A549 (cell line): Measurements from ENCODE around the gene RPLP2. TPM values are rescaled to one million over a fixed set of nuclear protein-coding genes. Genes with fewer than 3 reads are reported as not detected.
A peak's percentile ranks its signal among the peaks of the same experiment; 100 is the strongest.

Experiments used
- ATAC-seq, 2 experiments: fragments of 200-7000 bp in 1 of 2; fragments of >200 bp in 1 of 2; cut with Nextera tagmentation in 1 of 2; cut with Tn5 transposase in 1 of 2; 3 replicates each; pipeline versions ENCODE4 v1.8.0 to v1.9.1; 2018 to 2020; ENCODE audit warnings: mild to moderate bottlenecking in 1 of 2, moderate library complexity in 1 of 2
- CTCF ChIA-PET: fragments of 300-600 bp; sonication (Branson Sonifier 250); formaldehyde crosslinking; extraction: SDS; loops from one replicate; lab custom pipeline; 2021; ENCODE audit warnings: antibody characterized with exemption, inconsistent platforms; lab: Yijun Ruan, JAX
- POLR2A ChIA-PET: fragments of 350-600 bp; formaldehyde crosslinking; extraction: SDS; loops from one replicate; lab custom pipeline; 2021; ENCODE audit warnings: antibody characterized with exemption, inconsistent platforms; lab: Yijun Ruan, JAX
- DNase-seq, 2 experiments: peaks; one replicate each; pipeline versions ENCODE4 v3.0.0 to v3.0.0-alpha.2; 2011 to 2016; ENCODE audit warnings: low read depth in 1 of 2, low spot score in 1 of 2
- FAIRE-seq: peaks from 2 replicates; lab custom pipeline; 2011; peaks lifted over from hg19 to GRCh38; lab: Jason Lieb, UNC
- H3K27ac ChIP-seq, 2 experiments: fragments of >200 bp; sonication (Bioruptor Twin); formaldehyde crosslinking; 3 replicates each; pipeline ENCODE4 v1.5.1; 2016 to 2017
- H3K4me1 ChIP-seq: fragments of >200 bp; sonication (Bioruptor Twin); formaldehyde crosslinking; 3 replicates; pipeline ENCODE4 v1.6.1; 2016
- H3K4me2 ChIP-seq: fragments of >200 bp; sonication (Bioruptor Twin); formaldehyde crosslinking; 3 replicates; pipeline ENCODE4 v1.6.1; 2016
- H3K4me3 ChIP-seq: fragments of >200 bp; sonication (Bioruptor Twin); formaldehyde crosslinking; 3 replicates; pipeline ENCODE4 v1.5.1; 2016
- H3K9me3 ChIP-seq: fragments of >200 bp; sonication (Bioruptor Twin); formaldehyde crosslinking; 3 replicates; pipeline ENCODE4 v1.6.1; 2016
- BHLHE40 ChIP-seq: IDR thresholded peaks from 2 replicates; pipeline ENCODE4 v1.6.1; 2012; ENCODE audit warnings: low read depth, low read length, inconsistent platforms
- CHD4 ChIP-seq: fragments of 200-600 bp; sonication (generic); IDR thresholded peaks from 2 replicates; pipeline ENCODE4 v1.6.1; 2016; ENCODE audit warnings: antibody characterized with exemption, mild to moderate bottlenecking, borderline replicate concordance
- EHF ChIP-seq: fragments of 250-450 bp; sonication (Bioruptor Pico); IDR thresholded peaks from 2 replicates; pipeline ENCODE4 v1.5.0; 2020; ENCODE audit warnings: mild to moderate bottlenecking
- EHMT2 ChIP-seq: fragments of 200-600 bp; sonication (generic); IDR thresholded peaks from 2 replicates; pipeline ENCODE4 v1.6.1; 2016; ENCODE audit warnings: antibody characterized with exemption, low read depth, mild to moderate bottlenecking, moderate library complexity
- EP300 ChIP-seq, 2 experiments: fragments of >200 bp; sonication (Bioruptor Twin); formaldehyde crosslinking; IDR thresholded peaks; 2 replicates in 1 of 2; 3 replicates in 1 of 2; pipeline ENCODE4 v1.6.1; 2016 to 2017
- FOSB ChIP-seq: fragments of 250-450 bp; sonication (Bioruptor Pico); IDR thresholded peaks from 2 replicates; pipeline ENCODE4 v1.5.0; 2020; ENCODE audit warnings: mild to moderate bottlenecking, moderate library complexity
- GATA3 ChIP-seq: IDR thresholded peaks from 2 replicates; pipeline ENCODE4 v1.6.1; 2012; ENCODE audit warnings: borderline replicate concordance
- HEYL ChIP-seq: fragments of 250-450 bp; sonication (Bioruptor Pico); IDR thresholded peaks from 2 replicates; pipeline ENCODE4 v1.8.0; 2021; ENCODE audit warnings: mild to moderate bottlenecking, moderate library complexity
- JUN ChIP-seq, 2 experiments: fragments of >200 bp; sonication (Bioruptor Twin); formaldehyde crosslinking; IDR thresholded peaks; 2 replicates in 1 of 2; 3 replicates in 1 of 2; pipeline ENCODE4 v1.6.1; 2016 to 2017
- JUNB ChIP-seq: fragments of >200 bp; sonication (Bioruptor Twin); formaldehyde crosslinking; IDR thresholded peaks from 2 replicates; pipeline ENCODE4 v1.6.1; 2016
- KDM5A ChIP-seq: fragments of 200-600 bp; sonication (generic); IDR thresholded peaks from 2 replicates; pipeline ENCODE4 v1.6.1; 2016; ENCODE audit warnings: antibody characterized with exemption, mild to moderate bottlenecking
- MYC ChIP-seq: IDR thresholded peaks from 2 replicates; pipeline ENCODE4 v1.6.1; 2012; ENCODE audit warnings: mild to moderate bottlenecking, inconsistent platforms, low read length, improper control_type of control experiment, borderline replicate concordance
- NFE2L2 ChIP-seq: fragments of 150-350 bp; conservative IDR thresholded peaks from 2 replicates; pipeline ENCODE4 v1.6.1; 2014; ENCODE audit warnings: low read length
- NPAS2 ChIP-seq: fragments of 250-450 bp; sonication (Bioruptor Pico); IDR thresholded peaks from 2 replicates; pipeline ENCODE4 v1.8.0; 2022; ENCODE audit warnings: mild to moderate bottlenecking, moderate library complexity, borderline replicate concordance
- POLR2A ChIP-seq: IDR thresholded peaks from 2 replicates; pipeline ENCODE4 v1.6.1; 2012; ENCODE audit warnings: mild to moderate bottlenecking, low read length
- POLR2AphosphoS2 ChIP-seq: conservative IDR thresholded peaks from 2 replicates; pipeline ENCODE4 v1.6.1; 2012; ENCODE audit warnings: low read length, improper control_type of control experiment, inconsistent platforms
- RARB ChIP-seq: fragments of 250-450 bp; sonication (Bioruptor Pico); IDR thresholded peaks from 2 replicates; pipeline ENCODE4 v1.8.0; 2021; ENCODE audit warnings: mild to moderate bottlenecking, moderate library complexity
- SMC3 ChIP-seq: fragments of >200 bp; sonication (Bioruptor Twin); formaldehyde crosslinking; IDR thresholded peaks from 3 replicates; pipeline ENCODE4 v1.6.1; 2018; ENCODE audit warnings: inconsistent platforms
- TFCP2L1 ChIP-seq: fragments of 250-450 bp; sonication (Bioruptor Pico); IDR thresholded peaks from 2 replicates; pipeline ENCODE4 v1.5.0; 2021; ENCODE audit warnings: mild to moderate bottlenecking
- TP53 ChIP-seq: fragments of 250-450 bp; sonication (Bioruptor Pico); IDR thresholded peaks from 2 replicates; pipeline ENCODE4 v1.5.0; 2021; ENCODE audit warnings: mild to moderate bottlenecking, moderate library complexity
- ZC3H11A ChIP-seq: fragments of 450-650 bp; IDR thresholded peaks from 2 replicates; pipeline ENCODE4 v1.6.1; 2014; ENCODE audit warnings: antibody characterized with exemption, mild to moderate bottlenecking
- WGBS: methylation state at CpG from one replicate; pipeline ENCODE4 v1.1.6; 2017; ENCODE audit errors: missing lambda C conversion rate; 5-methylcytosine and 5-hydroxymethylcytosine counted together
- polyA plus RNA-seq, 4 experiments: library from polyadenylated mRNA; depleted of rRNA in 3 of 4; stranded (reverse); fragments of >200 nt; fragmentation: RNase III in 1 of 4; extraction: RNeasy Plus Mini Kit Qiagen cat#74134 plus additional on column Dnase treatment in 1 of 4; gene quantifications; 2 replicates in 3 of 4; 3 replicates in 1 of 4; pipeline ENCODE4 v1.2.3, GENCODE V29; 2011 to 2017
- TF ChIP-seq, protein P1 (sequence below): IDR thresholded peaks from 2 replicates; pipeline ENCODE4 v1.6.1; 2012; ENCODE audit warnings: low read depth, borderline replicate concordance
- TF ChIP-seq, protein P2 (sequence below): fragments of 250-450 bp; sonication (Bioruptor Pico); IDR thresholded peaks from 2 replicates; pipeline ENCODE4 v1.5.0; 2020; ENCODE audit warnings: low read depth, mild to moderate bottlenecking, moderate library complexity
- TF ChIP-seq, protein P3 (sequence below): fragments of 200-600 bp; sonication (generic); IDR thresholded peaks from 2 replicates; pipeline ENCODE4 v1.6.1; 2016; ENCODE audit warnings: antibody characterized with exemption, mild to moderate bottlenecking, moderate library complexity

Gene RPLP2
- polyA plus RNA-seq, 2 of the 4 experiments (the other 2 are of a cell fraction) = 1,493 to 2,508 TPM

DNA sequence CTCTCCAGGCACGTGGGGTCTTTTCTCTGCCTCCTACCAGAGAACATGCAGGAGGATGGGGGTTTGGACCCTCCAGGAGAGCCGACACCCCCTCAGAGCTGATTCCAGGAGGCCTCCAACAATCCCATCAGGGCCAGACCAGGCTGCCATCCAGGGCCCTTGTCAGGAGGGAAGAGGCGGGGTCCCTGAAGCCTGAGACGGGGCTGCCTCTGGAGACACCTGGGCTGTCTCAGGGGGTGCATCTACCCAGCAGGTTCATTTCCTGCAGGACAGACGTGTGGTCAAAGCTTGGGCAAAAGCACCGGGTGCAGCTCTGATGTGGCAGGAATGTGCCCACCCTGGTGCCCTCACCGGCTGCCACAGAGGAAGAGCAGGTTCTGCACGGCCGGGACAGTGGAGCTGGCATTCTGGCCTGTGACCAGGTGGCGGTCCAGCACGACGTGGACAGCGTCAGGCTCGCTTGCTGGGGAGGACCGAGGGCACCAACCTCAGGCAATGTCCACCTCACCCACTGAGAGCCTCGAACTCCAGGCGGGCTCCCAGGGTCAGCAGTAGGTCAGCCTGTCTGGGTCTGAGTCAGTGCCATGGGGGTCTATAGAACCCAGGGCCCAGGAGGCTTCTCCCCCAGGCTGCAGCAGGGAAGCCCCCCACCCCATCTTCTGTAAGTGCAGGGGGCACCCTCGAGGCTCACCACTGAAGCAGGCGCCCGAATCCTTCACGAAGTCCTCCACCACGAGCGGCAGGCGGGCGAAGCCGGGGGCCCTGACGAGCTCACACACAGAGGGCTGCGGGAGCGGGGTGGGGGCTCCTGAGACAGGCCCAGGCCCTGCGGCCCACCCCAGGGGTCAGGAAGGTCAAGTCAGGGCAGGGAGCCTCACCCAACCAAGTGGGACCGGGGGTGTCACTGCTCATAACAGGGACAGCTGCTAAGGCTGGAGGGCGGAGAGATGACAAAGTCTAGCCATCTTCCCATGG, 38.8 kb upstream of the RPLP2 start:
- ATAC-seq = no peak
- no peaks in the 10 kb centered on the region for H3K9me3 ChIP-seq
- H3K27ac ChIP-seq = no peak overlapping the region
- no peak for DNase-seq
- H3K4me3 ChIP-seq = no peak overlapping the region
- POLR2A ChIA-PET = no interaction called here
- no peak for FAIRE-seq
- H3K4me2 ChIP-seq = no peak overlapping the region
- TF ChIP-seq GATA3 = no peak
- TF ChIP-seq BHLHE40 = no peak
- no peak for TF ChIP-seq NPAS2 (CRISPR knock-in tag)
- no peak for TF ChIP-seq POLR2A
- no peak for TF ChIP-seq RARB (CRISPR knock-in tag)
- no peak for TF ChIP-seq MYC
- TF ChIP-seq SMC3 = no peak
- no peak for TF ChIP-seq EP300 (IDR thresholded peaks at IDR 0.05)
- TF ChIP-seq, protein P1, sequence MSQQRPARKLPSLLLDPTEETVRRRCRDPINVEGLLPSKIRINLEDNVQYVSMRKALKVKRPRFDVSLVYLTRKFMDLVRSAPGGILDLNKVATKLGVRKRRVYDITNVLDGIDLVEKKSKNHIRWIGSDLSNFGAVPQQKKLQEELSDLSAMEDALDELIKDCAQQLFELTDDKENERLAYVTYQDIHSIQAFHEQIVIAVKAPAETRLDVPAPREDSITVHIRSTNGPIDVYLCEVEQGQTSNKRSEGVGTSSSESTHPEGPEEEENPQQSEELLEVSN = no peak
- TF ChIP-seq NFE2L2 = no peak
- TF ChIP-seq CHD4 = no peak
- TF ChIP-seq TFCP2L1 (CRISPR knock-in tag) = no peak
- no peak for TF ChIP-seq JUN (IDR thresholded peaks at IDR 0.05)
- TF ChIP-seq JUNB = no peak
- TF ChIP-seq, protein P2, sequence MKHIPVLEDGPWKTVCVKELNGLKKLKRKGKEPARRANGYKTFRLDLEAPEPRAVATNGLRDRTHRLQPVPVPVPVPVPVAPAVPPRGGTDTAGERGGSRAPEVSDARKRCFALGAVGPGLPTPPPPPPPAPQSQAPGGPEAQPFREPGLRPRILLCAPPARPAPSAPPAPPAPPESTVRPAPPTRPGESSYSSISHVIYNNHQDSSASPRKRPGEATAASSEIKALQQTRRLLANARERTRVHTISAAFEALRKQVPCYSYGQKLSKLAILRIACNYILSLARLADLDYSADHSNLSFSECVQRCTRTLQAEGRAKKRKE (CRISPR knock-in tag) = no peak
- TF ChIP-seq HEYL = no peak
- TF ChIP-seq ZC3H11A = no peak
- no peak for TF ChIP-seq FOSB (CRISPR knock-in tag)
- CTCF ChIA-PET = interaction anchor here (1.1 to 2.7 kb wide), 4 partner anchors 13 to 18 kb away, joined by 3 to 14 read pairs (median 6); no protein-coding TSS in a partner anchor
- H3K4me1 ChIP-seq = peaks cover 36% of the 10 kb centered on the region
- 94% methylated on average over 15 of the region's 32 CpGs for whole genome bisulfite sequencing

DNA sequence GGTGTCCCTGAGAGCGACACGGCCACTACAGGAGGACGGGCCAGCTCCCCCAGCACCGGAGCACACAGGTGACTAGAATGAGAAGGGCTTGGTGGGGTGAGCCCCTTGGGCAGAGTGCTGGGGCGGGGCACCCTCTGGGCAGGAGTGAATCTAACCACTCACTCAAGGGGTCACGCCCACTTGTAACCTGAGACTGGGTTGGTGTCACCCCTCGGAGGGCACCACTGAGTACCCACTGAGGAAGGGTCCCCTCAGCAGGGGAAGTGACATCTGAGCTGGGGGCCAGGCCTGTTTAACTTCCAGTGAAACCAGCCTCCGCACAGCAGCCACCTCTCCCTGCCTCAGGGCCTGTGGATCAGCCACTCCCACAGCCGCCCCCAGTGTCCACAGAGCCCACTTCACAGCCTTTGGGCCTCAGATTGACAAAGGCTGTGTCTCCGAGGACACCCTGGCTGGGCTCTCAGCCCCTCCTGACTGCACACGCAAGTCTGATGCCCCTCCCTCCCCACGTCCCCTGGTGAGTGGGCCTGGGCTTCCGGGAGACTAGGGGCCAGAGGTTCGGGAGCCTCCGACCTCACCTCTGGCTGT, 38.1 kb upstream of the RPLP2 start:
- ATAC-seq = no peak
- ChIA-PET CTCF (interaction anchor here (0.8 to 2.7 kb wide), 4 partner anchors 8 to 23 kb away, joined by 3 to 14 read pairs (median 7); no protein-coding TSS in a partner anchor), POLR2A (no interaction called here)
- TF ChIP-seq FOSB (CRISPR knock-in tag) (no peak), NFE2L2 (no peak), CHD4 (no peak), TP53 (no peak), GATA3 (no peak), POLR2AphosphoS2 (no peak), EHMT2 (no peak), EHF (CRISPR knock-in tag) (no peak), EP300 (IDR thresholded peaks at IDR 0.05) (no peak), KDM5A (no peak)
- TF ChIP-seq, protein P3, sequence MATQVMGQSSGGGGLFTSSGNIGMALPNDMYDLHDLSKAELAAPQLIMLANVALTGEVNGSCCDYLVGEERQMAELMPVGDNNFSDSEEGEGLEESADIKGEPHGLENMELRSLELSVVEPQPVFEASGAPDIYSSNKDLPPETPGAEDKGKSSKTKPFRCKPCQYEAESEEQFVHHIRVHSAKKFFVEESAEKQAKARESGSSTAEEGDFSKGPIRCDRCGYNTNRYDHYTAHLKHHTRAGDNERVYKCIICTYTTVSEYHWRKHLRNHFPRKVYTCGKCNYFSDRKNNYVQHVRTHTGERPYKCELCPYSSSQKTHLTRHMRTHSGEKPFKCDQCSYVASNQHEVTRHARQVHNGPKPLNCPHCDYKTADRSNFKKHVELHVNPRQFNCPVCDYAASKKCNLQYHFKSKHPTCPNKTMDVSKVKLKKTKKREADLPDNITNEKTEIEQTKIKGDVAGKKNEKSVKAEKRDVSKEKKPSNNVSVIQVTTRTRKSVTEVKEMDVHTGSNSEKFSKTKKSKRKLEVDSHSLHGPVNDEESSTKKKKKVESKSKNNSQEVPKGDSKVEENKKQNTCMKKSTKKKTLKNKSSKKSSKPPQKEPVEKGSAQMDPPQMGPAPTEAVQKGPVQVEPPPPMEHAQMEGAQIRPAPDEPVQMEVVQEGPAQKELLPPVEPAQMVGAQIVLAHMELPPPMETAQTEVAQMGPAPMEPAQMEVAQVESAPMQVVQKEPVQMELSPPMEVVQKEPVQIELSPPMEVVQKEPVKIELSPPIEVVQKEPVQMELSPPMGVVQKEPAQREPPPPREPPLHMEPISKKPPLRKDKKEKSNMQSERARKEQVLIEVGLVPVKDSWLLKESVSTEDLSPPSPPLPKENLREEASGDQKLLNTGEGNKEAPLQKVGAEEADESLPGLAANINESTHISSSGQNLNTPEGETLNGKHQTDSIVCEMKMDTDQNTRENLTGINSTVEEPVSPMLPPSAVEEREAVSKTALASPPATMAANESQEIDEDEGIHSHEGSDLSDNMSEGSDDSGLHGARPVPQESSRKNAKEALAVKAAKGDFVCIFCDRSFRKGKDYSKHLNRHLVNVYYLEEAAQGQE = no peak
- Histone ChIP-seq H3K4me3 (no peak overlapping the region), H3K9me3 (no peaks in the 10 kb centered on the region), H3K4me1 (peaks cover 36% of the 10 kb centered on the region), H3K4me2 (no peak overlapping the region), H3K27ac (peak overlapping the region in 1 of 2 experiments; percentile 8; a peak in 1 of 6 replicates)
- FAIRE-seq = no peak
- WGBS = 90% methylated on average over 8 of the region's 15 CpGs
- DNase-seq = no peak
